ENCODE data around the gene RERGL. TPM values are rescaled to one million over a fixed set of nuclear protein-coding genes. Genes with fewer than 3 reads are reported as not detected.

The RERGL gene
- total RNA-seq, 1 donor from 2014 or later: not detected

DNA sequence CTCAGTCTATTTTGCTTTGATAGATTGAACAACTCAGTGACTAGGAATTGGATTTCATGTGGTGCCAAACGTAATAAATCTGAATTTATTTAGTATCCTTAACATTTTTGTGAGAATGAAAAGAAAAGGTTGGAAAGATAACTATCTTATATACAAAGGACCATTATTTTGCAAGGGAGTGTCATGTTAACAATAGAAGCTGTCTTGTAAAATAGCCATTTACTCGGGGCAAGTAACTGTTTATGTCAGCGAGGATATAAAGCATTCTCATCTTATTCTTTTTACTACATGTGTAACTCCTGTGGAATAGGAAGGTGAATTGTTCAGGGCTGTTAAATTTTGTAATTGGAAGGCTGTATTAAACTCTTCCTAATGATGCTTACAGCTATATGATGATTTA lies 5.9 kb downstream of the RERGL start:
- POLR2A ChIA-PET: no interaction called here
- no peaks in the 10 kb centered on the region for H3K9me3 Mint-ChIP-seq

DNA sequence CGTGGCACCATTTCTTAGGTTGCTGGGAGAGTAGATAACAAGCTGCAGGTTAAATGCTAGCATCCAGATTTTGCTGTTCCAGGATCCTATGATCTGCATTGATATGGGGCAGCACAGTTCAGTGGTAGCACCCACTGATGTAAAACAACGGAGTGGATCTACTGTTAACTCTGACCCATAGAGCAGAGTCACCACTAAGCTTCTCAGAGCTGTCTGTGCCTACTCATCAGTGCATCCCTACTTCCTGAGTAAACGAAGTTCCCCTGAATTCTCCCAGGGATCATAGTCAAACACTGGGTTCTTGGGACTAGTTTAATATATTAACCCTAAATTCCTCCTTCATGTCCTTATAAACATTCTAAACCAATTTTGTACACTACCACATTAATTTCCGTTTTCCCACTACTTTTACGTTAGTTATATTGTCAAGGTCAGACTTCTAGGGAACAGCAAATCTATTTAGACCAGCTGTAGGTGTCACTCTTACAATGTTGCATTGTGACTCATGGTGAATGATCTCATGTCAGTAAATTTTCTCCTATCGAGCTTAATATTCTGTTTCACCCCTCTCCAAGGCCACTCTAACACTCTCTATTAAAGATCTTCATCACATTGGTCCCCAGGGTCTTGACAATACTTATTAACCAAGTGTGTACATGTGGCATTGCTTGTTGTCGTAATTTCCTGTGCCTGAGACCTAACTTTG lies 10.3 kb downstream of the RERGL start:
- DNase-seq (no peak), ATAC-seq (ENCODE audit: low read depth) (no peak)
- POLR2A ChIA-PET: no interaction called here
- no peak overlapping the region for H3K27ac Mint-ChIP-seq
- no peak overlapping the region for H3K4me3 Mint-ChIP-seq
- no peaks in the 10 kb centered on the region for H3K27me3 Mint-ChIP-seq
- TF ChIP-seq, protein P1, sequence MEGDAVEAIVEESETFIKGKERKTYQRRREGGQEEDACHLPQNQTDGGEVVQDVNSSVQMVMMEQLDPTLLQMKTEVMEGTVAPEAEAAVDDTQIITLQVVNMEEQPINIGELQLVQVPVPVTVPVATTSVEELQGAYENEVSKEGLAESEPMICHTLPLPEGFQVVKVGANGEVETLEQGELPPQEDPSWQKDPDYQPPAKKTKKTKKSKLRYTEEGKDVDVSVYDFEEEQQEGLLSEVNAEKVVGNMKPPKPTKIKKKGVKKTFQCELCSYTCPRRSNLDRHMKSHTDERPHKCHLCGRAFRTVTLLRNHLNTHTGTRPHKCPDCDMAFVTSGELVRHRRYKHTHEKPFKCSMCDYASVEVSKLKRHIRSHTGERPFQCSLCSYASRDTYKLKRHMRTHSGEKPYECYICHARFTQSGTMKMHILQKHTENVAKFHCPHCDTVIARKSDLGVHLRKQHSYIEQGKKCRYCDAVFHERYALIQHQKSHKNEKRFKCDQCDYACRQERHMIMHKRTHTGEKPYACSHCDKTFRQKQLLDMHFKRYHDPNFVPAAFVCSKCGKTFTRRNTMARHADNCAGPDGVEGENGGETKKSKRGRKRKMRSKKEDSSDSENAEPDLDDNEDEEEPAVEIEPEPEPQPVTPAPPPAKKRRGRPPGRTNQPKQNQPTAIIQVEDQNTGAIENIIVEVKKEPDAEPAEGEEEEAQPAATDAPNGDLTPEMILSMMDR (IDR thresholded peaks at IDR 0.05): no peak
- H3K36me3 Mint-ChIP-seq (ENCODE audit: low read depth): no peaks in the 10 kb centered on the region
- H3K9me3 Mint-ChIP-seq: peaks cover 2% of the 10 kb centered on the region
- H3K4me1 Mint-ChIP-seq: no peaks in the 10 kb centered on the region
- intact Hi-C loops (cut with micrococcal nuclease): no loop called here
- CTCF ChIA-PET: no interaction called here

More for the DNA sequence above, 5.9 kb downstream of the RERGL start:
- H3K36me3 Mint-ChIP-seq (ENCODE audit: low read depth): no peaks in the 10 kb centered on the region
- H3K27ac Mint-ChIP-seq: no peak overlapping the region
- no peaks in the 10 kb centered on the region for H3K4me1 Mint-ChIP-seq
- TF ChIP-seq, protein P1 (IDR thresholded peaks at IDR 0.05): no peak
- H3K27me3 Mint-ChIP-seq: no peaks in the 10 kb centered on the region
- DNase-seq (no peak), ATAC-seq (ENCODE audit: low read depth) (no peak)
- CTCF ChIA-PET: no interaction called here
- intact Hi-C loops (cut with micrococcal nuclease): no loop called here
- no peak overlapping the region for H3K4me3 Mint-ChIP-seq

DNA sequence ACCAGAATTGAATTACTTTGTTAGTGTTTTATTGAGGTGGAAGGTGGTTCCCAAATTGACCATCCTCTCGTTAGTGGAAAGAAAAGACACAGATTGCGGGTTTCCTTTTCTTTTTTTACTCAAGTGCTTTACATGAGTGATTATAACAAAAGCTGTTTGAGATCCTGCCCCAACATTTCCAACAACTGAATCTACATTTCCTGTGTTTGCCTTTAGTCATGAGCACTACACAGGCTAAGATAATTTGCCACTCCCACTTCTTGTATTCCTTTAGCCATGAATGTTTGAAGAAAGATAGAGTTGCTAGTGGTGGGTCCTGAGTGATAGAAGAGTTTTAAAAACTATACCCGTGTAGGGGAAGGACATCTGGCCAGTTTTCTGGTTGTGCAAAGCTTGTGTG lies 16.0 kb downstream of the RERGL start:
- ChIA-PET CTCF (no interaction called here), POLR2A (no interaction called here)
- H3K9me3 Mint-ChIP-seq: peaks cover 2% of the 10 kb centered on the region
- no peaks in the 10 kb centered on the region for H3K4me1 Mint-ChIP-seq
- ATAC-seq (ENCODE audit: low read depth) (no peak), DNase-seq (no peak)
- H3K27me3 Mint-ChIP-seq: no peaks in the 10 kb centered on the region
- H3K4me3 Mint-ChIP-seq: no peak overlapping the region
- H3K27ac Mint-ChIP-seq: no peak overlapping the region
- intact Hi-C loops (cut with micrococcal nuclease): no loop called here
- TF ChIP-seq, protein P1 (IDR thresholded peaks at IDR 0.05): no peak
- no peaks in the 10 kb centered on the region for H3K36me3 Mint-ChIP-seq (ENCODE audit: low read depth)

DNA sequence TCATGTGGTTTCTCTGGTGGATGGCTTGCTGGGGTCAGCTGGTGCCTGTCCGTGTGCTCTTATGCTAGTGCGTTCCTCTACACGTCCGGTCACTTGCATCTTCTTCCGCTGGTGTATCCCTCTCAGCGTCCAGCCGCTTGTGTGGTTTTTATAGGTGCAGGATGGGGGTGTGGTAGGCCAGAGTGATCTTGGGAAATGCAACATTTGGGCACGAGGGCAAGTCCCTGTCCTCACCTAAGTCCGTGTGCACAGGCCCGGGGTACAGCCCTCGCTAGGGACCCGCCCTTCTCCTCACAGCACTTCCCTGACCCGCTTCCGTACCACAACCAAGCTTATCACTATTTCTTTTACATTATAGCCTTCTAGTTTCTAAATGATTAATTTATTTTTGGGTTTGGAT lies 17.3 kb downstream of the RERGL start:
- DNase-seq (no peak), ATAC-seq (ENCODE audit: low read depth) (no peak)
- no peaks in the 10 kb centered on the region for H3K36me3 Mint-ChIP-seq (ENCODE audit: low read depth)
- peaks cover 2% of the 10 kb centered on the region for H3K9me3 Mint-ChIP-seq
- H3K4me3 Mint-ChIP-seq: no peak overlapping the region
- no peaks in the 10 kb centered on the region for H3K27me3 Mint-ChIP-seq
- intact Hi-C loops (cut with micrococcal nuclease): no loop called here
- no peaks in the 10 kb centered on the region for H3K4me1 Mint-ChIP-seq
- ChIA-PET POLR2A (no interaction called here), CTCF (no interaction called here)
- TF ChIP-seq, protein P1 (IDR thresholded peaks at IDR 0.05): no peak
- no peak overlapping the region for H3K27ac Mint-ChIP-seq

DNA sequence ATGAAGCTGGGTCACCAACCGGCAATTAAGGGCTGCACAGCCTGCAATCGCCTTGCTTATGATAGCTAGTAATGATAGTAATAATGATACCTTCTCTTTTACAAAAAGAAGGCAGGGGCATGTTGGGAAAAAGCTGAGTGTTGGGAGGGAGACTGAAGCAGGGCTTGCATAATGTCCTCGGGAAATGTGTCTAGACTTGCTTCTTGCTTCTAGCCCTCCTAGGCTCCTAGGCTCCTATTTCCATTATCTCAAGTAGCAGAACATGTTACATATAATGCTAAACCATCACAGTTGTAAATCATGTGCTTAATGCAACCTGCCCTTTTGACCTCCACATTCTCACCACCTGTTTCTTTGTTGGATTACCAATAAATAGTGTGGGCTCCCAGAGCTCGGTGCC lies 18.7 kb downstream of the RERGL start:
- ATAC-seq (ENCODE audit: low read depth) (no peak), DNase-seq (no peak)
- H3K36me3 Mint-ChIP-seq (ENCODE audit: low read depth): no peaks in the 10 kb centered on the region
- no peak overlapping the region for H3K4me3 Mint-ChIP-seq
- peaks cover 2% of the 10 kb centered on the region for H3K9me3 Mint-ChIP-seq
- intact Hi-C loops (cut with micrococcal nuclease): no loop called here
- H3K4me1 Mint-ChIP-seq: no peaks in the 10 kb centered on the region
- ChIA-PET CTCF (no interaction called here), POLR2A (no interaction called here)
- H3K27me3 Mint-ChIP-seq: no peaks in the 10 kb centered on the region
- TF ChIP-seq, protein P1 (IDR thresholded peaks at IDR 0.05): no peak
- no peak overlapping the region for H3K27ac Mint-ChIP-seq

Measured in activated B cell treated with CpG ODN at 0.5 μM for 24 hours (primary cell).